Ammon's horn (tissue), 1 donor: ENCODE data around the gene ZNF750.
A peak's percentile ranks its signal among the peaks of the same experiment; 100 is the strongest.

ENCODE experiments used
- DNase-seq: peaks from one replicate; pipeline ENCODE4 v3.0.0-alpha.2; 2016; ENCODE audit warnings: low spot score

Gene ZNF750

DNA sequence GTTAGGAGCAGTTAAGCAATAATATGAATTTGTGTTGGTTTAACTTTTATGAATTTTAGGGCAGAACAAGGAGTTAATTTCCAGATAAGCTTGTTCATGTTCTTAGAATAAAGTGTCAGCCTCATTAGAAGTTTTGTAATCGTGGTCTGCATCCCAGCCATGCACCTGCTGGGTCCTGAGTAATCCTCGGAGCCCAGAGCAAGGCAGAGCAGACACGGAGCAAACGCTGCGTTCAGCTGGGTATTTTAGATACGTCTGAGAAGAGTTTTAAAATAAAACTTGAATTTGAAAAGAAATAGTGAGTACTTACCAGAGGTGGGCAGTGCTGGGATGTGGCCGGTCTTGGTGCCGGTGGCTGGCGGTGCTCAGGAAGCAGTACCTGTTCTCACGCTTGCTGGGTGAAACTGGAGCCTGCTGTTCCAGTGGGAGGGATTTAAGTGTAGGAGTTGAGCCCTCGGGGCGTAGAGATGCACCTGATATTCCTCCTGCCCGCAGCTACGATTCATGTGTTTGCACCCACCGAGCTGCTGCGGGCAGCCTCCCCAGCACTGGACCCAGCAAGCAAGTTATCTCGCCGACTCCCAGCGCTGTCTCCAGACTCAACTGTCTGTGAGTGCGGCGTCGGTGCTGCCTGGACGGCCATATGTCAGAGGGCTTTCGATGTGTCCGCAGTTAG, at the start of gene ZNF750:
ZNF750 (minus strand) TSS at position 406 of the 676 bp plus-strand sequence. CDS start 7,568 bp downstream, outside the sequence.
- DNase-seq: no peak

DNA sequence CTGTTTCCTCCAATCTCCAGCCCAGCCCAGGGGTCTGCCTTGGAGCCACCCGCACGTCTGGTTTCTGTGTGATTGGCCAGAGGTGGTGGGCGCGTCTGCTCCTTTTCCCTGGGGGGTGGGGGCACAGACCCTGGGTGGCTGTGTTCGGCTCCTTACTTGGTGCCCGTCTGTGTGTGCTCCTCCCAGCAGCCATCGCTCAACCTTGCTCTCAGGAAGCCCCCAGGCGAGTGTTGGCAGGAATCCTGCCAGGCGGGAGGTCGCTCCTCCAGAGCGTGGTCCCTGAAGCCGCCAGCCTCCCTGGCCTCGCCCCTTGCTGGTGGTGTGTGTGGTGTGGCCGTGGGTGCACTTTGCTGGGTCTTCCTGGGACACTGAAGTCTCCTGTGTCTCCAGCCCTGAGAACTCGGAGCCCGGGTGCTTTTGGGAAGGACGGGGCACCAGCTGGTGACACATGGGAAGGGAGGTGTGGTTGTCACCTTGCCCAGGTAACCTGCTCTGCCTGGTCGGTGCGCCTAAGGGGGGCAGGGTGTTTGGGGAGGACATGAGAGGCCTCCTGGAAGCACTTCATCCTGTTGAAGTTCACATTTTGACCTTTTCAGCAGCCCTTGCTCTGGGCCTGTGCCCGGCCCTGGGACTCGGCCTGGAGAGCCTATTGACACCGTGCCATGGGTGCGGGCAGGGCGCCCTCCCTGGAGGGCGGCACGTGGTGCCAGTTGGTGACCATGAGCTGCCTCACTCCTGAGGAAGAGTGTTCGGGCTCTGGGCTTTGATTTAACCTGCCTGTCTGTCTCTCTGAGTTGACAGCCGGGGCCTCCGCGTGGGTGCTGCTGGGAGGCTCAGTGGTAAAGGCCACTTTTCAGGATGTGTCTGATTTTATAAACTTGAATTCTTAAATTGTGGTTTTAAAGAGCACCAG, 49.0 kb upstream of the ZNF750 start:
- DNase-seq: no peak

DNA sequence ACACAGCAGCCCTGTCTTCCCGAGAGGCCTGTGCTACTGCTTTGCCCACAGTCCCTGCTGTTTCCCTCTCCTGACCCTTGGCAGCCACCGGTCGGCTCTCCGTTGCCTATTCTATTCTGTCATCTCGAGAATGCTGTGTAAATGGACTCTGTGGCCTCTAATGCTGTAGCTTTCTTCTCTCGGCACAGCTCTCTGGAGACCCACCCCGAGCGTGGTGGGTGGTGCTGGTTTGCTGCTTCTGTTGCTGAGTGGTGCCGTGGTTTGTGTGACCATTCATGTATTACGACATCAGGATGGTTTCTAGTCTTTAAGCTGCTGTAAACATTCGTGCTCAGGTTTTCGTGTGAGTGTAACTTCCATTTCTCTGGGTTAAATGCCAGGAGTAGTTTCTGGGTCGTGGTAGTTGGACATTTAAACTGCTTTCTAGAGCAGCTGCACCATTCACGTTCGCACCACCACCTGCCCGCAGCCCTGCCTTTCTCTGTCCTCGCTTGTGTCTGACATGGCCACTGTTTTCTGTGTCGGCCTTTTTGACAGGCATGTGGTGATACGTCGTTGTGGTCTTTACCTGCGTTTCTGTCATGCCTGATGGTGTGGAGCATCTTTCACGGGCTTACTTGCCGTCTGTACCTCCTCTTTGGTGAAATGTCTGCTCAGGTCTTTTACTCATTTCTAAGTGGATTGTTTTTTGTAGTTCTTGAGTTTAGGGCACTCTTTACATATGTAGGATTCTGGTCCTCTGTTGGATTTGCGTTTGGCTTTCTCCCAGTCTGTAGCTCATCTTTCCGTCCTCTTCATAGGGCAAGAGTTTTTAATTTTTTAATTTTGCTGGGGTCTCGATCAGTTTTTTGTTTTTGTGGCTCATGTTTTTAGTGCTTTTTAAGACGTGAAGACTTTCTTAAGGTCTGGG, 47.7 kb upstream of the ZNF750 start:
- no peak for DNase-seq

DNA sequence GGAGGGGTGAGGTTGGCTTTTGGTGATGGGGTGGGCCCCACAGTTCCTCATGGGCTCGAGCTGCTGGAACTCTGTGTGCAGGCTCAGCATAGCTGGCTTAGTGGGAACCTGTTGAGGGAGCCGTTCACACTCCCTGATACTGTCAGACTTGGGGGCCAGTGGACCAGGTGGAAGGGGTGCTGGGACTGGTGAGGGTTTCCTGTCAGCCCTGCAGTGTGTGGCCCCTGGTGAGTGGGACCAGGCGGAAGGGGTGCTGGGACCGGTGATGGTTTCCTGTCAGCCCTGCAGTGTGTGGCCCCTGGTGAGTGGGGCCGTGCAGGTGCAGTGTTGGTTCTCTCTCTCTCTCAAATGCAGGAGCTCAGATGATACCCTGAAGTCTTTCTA, 45.1 kb upstream of the ZNF750 start:
- DNase-seq: no peak

- DNase-seq: no peak
These were observed 44.6 kb upstream of the ZNF750 start for GRCh38 chr17:82884341-82884969.

- no peak for DNase-seq
These were observed 43.7 kb upstream of the ZNF750 start for GRCh38 chr17:82883419-82884031.

DNA sequence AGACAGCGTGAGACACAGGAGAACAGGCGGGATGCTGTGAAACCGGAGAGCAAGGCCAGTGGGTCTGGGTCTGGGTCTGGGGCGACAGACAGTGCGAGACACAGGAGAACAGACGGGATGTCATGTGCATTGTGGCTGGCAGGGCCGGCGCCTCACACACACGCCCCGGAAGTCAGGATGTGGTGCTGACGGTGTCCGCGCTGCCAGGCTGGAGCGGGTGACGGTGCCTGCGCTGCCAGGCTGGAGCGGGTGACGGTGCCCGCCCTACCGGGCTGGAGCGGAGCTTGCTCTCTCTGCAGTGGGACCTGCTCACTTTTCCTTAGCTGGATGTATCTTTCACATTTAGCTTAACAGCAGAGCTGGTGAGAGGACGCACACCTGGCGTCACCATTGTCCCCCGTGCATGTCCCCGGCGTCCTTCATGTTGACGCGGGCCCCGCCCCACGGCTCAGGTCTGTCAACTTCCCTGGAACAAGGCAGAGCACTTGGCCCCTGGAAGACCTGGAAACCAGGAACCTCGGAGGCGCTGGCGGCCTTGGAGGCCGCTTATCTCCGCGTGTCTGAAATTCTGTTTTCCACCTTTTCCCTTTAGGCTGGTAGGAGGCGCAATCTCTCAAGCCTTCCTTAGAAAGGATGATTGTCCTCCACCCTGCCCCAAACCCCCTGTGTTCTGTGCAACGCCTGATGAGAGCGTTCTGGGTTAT, 43.0 kb upstream of the ZNF750 start:
- no peak for DNase-seq

- DNase-seq: peak; percentile 64
These were observed 42.3 kb upstream of the ZNF750 start for GRCh38 chr17:82881900-82882714.

DNA sequence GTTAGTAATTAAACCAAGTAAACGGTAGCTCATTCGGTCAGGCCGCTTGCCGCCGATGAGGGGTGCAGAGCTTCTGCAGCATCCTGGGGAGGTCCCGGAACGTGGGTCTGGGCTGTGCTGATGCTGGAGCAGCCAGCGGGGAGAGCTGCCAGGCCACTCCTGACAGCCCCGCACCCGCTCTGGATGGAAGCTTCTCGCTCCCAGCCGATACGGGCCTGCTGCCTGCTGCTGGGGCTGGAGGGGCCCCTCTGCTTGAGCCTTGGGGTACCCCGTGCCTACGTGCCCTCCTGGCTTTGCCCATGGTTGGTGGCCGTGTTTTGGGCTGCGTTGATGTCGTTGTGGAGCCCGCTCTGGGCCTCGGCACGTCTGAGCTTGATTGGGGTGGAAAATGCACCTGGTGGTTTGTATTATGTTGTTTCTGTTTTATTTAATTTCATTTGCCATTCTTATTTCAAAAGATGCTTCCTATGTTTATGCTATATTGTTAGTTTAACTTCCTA, 41.6 kb upstream of the ZNF750 start:
- DNase-seq: no peak

- no peak for DNase-seq
These were observed 41.0 kb upstream of the ZNF750 start for GRCh38 chr17:82880620-82881323.

DNA sequence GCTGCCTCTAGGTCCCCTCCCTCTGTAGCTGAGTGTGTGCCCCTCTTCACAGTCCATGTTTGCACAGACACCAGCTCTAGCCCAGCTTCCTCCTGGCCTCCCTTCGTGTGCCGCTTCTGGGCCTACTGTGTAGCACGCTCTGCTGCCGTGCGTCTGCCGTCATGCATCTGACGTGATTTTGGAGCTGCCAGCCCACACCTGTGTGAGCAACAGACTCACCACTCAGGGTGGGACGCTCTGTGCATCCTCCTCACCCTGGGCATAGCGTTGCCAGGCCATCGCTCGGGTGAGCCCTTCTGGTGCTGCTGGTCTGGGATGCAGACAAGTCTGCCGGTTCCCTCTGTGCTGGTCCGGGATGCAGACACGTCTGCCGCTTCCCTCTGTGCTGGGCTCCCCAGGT, 39.4 kb upstream of the ZNF750 start:
- DNase-seq: no peak

DNA sequence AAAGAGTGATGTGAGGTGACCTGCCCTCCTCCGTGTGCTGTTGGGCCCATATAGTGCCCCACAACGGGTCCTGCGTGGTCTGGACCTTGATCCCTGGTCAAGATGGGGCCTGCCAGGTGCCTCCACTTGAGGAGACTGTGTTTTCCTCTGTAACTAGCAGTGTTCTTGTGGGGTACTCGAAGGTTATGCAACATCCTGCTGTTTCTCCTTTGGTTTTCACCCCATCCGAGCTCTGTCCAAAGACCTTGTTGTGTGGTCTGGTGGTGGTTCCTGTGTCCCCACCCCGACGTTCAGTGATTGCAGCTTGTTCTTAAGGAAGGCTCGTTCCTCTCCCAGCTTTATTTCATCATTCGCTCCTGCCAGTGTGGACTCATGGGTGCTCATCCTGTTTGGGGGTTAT, 38.7 kb upstream of the ZNF750 start:
- DNase-seq: no peak

DNA sequence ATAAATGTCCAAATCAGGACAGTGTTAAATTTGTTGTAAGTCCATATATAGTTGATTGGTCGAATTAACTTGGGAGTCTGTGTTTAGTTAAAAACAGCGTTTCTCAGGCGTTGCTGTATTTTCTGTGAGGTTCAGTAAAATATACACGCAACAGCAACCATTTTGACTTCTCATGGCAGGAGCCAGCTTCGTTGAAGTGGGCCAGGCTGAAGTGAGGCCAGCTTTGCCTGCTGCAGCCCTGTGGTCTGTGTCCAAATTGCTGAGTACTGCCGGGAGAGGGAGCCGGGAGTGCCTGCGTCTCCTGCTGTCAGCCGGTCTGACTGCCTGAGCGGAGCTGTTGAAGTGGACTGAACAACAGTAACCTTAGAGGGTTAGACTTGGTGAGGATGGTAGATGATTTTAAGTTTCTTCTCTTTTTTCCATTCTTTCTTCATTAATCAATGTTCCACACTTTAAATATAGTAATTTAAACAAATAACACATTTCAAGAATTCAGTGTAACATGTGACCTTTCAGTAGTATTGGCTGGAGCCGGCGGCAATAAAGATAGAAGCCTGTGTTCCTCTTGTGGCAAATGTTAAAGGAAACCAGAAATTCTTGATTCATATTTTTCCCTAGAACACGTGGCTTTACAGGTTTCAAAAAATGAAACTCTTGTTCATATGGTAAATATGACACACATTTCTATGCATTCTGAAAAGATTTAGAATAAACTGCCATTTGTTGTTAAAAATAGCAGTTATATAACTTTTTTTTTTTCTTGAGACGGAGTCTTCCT, 37.0 kb upstream of the ZNF750 start:
- peak; percentile 90 for DNase-seq

DNA sequence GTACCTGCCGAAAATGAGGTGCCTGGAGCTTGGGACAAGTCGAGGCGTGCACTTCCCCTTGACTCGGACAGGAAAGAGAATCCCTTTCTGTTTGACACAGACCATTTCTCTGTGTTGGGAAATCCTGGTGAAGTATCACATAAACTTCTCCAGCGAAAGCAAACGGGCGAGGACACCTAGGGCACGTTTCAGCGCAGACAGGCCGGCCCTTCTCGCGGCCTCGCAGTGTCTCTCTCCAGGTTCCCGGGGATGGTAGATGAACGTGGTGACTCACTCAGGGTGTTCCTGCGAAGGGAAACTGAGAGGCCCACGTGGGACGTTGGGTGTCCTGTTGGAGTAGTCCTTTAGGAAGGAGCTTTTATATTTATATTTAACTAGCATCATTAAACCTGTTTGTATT, 36.3 kb upstream of the ZNF750 start:
- no peak for DNase-seq

- no peak for DNase-seq
These were observed 35.6 kb upstream of the ZNF750 start for GRCh38 chr17:82875407-82875856.

- DNase-seq: no peak
These were observed 34.4 kb upstream of the ZNF750 start for GRCh38 chr17:82874011-82874835.

- no peak for DNase-seq
These were observed 33.7 kb upstream of the ZNF750 start for GRCh38 chr17:82873521-82873920.
